Epithelial cell of esophagus (primary cell): ENCODE data around the gene OR2L13.
A peak's percentile ranks its signal among the peaks of the same experiment; 100 is the strongest.
"Not testable (repeated sequence)": the region's sequence is repeated elsewhere in the genome, so short reads cannot be mapped to it uniquely, and the experiment has no call there.

ENCODE experiments used
- DNase-seq: peaks from one replicate; pipeline ENCODE4 v3.0.0; 2010; ENCODE audit warnings: low read depth
- H3K4me3 ChIP-seq: 2 replicates; pipeline ENCODE4 v1.5.1; 2011; ENCODE audit warnings: mild to moderate bottlenecking, low read length, control low read depth
- TF ChIP-seq, protein P1 (sequence below): IDR thresholded peaks from 2 replicates; pipeline ENCODE4 v1.5.1; 2011; ENCODE audit warnings: low read depth, mild to moderate bottlenecking, low read length, control low read depth, inconsistent platforms; ENCODE audit not compliant: insufficient read depth; ENCODE audit errors: missing control alignments

The OR2L13 gene

DNA sequence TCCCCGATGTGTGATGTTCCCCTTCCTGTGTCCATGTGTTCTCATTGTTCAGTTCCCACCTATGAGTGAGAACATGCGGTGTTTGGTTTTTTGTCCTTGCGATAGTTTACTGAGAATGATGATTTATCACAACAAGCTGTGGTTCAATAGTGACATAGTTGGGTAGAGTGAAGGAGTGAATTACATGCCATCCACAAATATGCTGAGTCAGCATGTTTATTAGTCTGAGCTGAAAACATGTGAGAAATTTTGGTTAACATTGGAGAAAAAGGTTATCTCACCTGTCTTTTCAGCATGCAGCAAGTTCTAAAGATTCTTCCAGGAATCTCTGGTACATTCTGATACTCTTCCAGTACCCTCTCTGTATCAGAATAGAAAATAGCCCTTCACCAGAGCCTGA, 29.4 kb upstream of the OR2L13 start:
- DNase-seq: no peak
- H3K4me3 ChIP-seq: no peak overlapping the region
- TF ChIP-seq, protein P1, sequence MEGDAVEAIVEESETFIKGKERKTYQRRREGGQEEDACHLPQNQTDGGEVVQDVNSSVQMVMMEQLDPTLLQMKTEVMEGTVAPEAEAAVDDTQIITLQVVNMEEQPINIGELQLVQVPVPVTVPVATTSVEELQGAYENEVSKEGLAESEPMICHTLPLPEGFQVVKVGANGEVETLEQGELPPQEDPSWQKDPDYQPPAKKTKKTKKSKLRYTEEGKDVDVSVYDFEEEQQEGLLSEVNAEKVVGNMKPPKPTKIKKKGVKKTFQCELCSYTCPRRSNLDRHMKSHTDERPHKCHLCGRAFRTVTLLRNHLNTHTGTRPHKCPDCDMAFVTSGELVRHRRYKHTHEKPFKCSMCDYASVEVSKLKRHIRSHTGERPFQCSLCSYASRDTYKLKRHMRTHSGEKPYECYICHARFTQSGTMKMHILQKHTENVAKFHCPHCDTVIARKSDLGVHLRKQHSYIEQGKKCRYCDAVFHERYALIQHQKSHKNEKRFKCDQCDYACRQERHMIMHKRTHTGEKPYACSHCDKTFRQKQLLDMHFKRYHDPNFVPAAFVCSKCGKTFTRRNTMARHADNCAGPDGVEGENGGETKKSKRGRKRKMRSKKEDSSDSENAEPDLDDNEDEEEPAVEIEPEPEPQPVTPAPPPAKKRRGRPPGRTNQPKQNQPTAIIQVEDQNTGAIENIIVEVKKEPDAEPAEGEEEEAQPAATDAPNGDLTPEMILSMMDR: no peak

GRCh38 chr1:248083864-248084263, 11.1 kb upstream of the OR2L13 start:
- DNase-seq, H3K4me3 ChIP-seq: not testable (repeated sequence)

DNA sequence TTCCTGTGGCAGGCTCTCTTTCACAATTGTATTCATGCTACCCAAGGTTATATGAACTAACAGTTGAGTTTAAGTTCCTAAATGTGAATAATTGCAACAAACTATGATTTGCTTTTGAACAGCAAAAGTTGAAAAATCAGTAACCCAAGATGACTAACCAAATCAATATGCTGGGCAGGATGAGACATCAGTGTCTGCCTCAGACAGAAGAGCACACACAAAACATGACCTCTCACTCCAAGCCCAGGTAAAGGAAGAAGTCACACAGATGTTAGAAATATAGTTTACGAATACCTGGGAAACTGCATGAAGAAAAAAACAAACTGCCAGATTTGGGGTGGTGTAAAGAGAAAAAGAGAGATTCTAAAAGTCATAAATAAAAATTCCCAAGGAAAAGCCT, 3.5 kb downstream of the OR2L13 start:
- TF ChIP-seq, protein P1: no peak
- peak; percentile 1 for DNase-seq
- H3K4me3 ChIP-seq: no peak overlapping the region

- no peak for DNase-seq
- TF ChIP-seq, protein P1: no peak
- H3K4me3 ChIP-seq: no peak overlapping the region
These were observed 7.9 kb downstream of the OR2L13 start for GRCh38 chr1:248102847-248103246.

DNA sequence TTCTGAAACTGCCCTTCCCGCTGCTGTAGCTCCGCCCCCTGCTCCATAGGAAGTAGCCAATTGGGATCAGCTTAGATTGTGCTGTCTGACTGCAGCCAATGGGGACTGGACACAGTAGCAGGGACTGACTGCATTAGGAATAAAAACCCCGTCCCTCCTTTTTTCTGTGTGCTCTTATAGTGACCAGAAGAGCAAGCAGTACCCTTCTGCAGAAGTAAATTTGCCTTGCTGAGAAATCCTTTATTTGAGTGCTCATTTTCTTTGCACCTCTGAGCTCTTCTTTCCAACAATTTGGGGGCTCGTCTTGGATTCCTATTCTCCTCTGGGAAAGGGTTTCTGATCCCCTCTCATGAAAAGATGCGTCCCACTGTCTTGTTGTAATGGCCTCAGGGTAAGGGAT, 16.2 kb downstream of the OR2L13 start:
- no peak overlapping the region for H3K4me3 ChIP-seq
- DNase-seq: no peak
- TF ChIP-seq, protein P1: no peak

GRCh38 chr1:248114890-248115289, 19.9 kb downstream of the OR2L13 start:
- no peak for DNase-seq
- TF ChIP-seq, protein P1: no peak
- H3K4me3 ChIP-seq: no peak overlapping the region

DNA sequence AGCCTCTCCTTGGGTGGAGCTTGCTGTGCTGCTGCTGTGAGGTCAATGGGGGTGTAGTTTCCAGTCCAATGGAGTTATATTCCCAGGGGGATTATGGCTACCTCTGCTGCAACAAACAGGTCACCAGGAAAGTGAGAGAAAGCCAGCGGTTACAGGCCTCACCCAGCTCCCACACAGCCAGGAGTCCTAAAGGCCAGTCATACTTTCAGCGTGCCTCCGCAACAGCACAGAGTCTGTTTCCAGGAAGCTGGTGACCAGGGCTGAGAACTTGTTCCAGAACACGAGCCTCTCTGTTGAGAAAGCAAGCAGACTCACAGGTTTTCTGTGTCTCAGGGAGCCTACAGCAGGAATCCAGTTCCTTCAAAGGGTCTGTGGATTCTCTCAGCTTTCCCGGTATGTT, 32.7 kb downstream of the OR2L13 start:
- H3K4me3 ChIP-seq: no peak overlapping the region
- no peak for DNase-seq
- TF ChIP-seq, protein P1: no peak

DNA sequence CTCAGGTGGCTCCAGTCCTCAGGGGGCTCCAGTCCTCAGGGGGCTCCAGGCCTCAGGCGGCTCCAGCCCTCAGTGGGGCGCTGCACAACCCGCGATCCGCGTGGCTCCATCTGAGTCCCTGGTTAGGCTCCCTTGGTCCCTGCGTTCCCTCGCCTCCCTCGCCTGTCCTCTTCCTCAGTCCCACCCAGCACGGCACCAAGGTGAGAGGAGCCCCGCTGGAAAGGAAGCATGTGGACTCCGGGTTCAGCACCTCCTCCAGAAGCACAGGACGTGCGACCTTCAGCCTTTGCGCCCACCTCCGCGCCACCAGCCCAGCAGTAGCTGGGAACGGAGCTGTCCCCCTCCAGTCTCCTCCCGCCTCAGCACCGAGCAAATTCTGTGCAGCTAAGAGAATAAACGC, 41.8 kb downstream of the OR2L13 start:
- H3K4me3 ChIP-seq: no peak overlapping the region
- DNase-seq: no peak
- TF ChIP-seq, protein P1: no peak
